A549 treated with DMSO at 1 μM for 4 hours (cell line): Measurements from ENCODE around the gene RAMAC. TPM values are rescaled to one million over a fixed set of nuclear protein-coding genes. Genes with fewer than 3 reads are reported as not detected.

Experiments used
- total RNA-seq: library from RNA; stranded (reverse); fragments of 200-300 nt; extraction: Qiagen RNA extraction; gene quantifications from 5 replicates; pipeline ENCODE4 v1.2.3, GENCODE V29; 2022; ENCODE audit warnings: low read depth

Gene RAMAC
- 41.1 to 55.4 TPM (median 45.5 TPM) in 5 replicates for total RNA-seq

GRCh38 chr15:82985688-82986441, at the start of gene RAMAC:
TSS of gene RAMAC (plus strand) at chr15:82986210. CDS start at chr15:82989019, 2,809 bp downstream.

GRCh38 chr15:82952158-82953081, 33.6 kb upstream of the RAMAC start, which contains the start of gene HOMER2:
TSS of gene HOMER2 (minus strand) at chr15:82952720. CDS start at chr15:82952535, 185 bp downstream.

DNA sequence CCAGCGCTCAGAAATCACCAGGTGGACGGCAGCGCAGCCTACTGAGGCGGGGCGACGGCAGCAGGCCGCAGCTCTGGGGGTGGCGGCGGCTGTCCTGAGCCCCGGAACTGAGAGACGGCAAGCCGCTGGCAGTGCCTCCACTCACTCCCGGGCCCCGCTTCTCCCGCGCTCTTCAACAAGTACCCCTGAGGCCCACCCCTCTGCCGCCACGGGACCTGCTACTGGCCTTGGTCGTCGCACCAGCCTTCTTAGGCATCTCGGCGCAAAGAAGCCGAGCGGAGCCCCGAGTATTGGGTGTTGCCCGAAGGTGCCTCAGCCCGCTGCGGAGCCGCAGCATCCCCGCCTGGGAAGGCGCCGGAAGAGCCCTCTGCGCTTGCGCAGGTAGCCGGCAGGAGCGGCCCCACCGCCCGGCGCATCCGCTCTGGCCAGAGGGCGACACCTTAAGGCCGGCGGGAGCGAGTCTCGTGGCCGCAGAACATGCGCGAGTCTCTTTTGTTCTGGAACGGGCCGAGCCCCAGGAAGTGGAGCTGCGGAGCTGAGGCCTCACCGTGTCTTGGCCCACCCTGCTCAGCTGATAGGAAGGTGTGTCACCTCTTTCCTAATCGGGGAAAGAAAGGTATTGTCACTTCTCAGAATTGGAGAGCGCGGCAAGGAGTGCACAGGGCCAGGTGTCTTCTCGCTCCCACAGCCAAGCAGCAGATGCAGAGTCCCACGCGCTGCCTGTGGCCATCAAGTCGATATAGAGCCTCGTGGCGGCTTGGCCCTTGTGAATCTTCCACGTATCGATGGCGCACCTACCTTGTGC, 25.5 kb downstream of the RAMAC start, which contains the start of gene C15orf40:
Gene C15orf40 (minus strand): TSS at position 369 of the 805 bp plus-strand sequence. CDS start 32 bp downstream, at position 337.

Other genes starting within 250 kb of the RAMAC start
- gene FSD2, start 180.1 kb upstream of the RAMAC start, total RNA-seq, result not detected in 5 replicates
- 6.9 to 8.1 TPM (median 7.1 TPM) in 5 replicates for gene WHAMM, start 176.6 kb upstream of the RAMAC start, total RNA-seq
- 11.7 to 15.1 TPM (median 13.7 TPM) in 5 replicates for gene HOMER2, start 33.5 kb upstream of the RAMAC start, total RNA-seq
- 43.2 to 56.3 TPM (median 49.7 TPM) in 5 replicates for gene C15orf40, start 25.4 kb downstream of the RAMAC start, total RNA-seq
- gene BTBD1, start 81.0 kb downstream of the RAMAC start, total RNA-seq, result 49.5 to 64.7 TPM (median 57.2 TPM) in 5 replicates
- 0.07 to 0.17 TPM (median 0.13 TPM) in 4 of 5 replicates, not detected in the other for gene TM6SF1, start 121.4 kb downstream of the RAMAC start, total RNA-seq
- gene HDGFL3, start 221.6 kb downstream of the RAMAC start, total RNA-seq, result 47.4 to 68.1 TPM (median 61.6 TPM) in 5 replicates